SK-N-SH treated with all-trans-retinoic acid at 6 μM for 48 hours (cell line): ENCODE results near the gene DRP2.

Experiments used
- ATAC-seq: fragments of 200-7000 bp; cut with Tn5 transposase; 3 replicates; pipeline ENCODE4 v1.9.1; 2020; ENCODE audit warnings: mild to moderate bottlenecking, moderate library complexity
- ARNTL ChIP-seq: fragments of 450-650 bp; formaldehyde crosslinking; IDR thresholded peaks from 2 replicates; pipeline ENCODE4 v1.5.0; 2020; ENCODE audit warnings: low read depth, mild to moderate bottlenecking, moderate library complexity, borderline replicate concordance
- BACH2 ChIP-seq: fragments of 250-450 bp; sonication (Bioruptor Pico); IDR thresholded peaks from 2 replicates; pipeline ENCODE4 v1.9.0; 2021; ENCODE audit warnings: mild to moderate bottlenecking, borderline replicate concordance
- CSDC2 ChIP-seq: fragments of 250-450 bp; sonication (Bioruptor Pico); IDR thresholded peaks from 2 replicates; pipeline ENCODE4 v1.5.0; 2020; ENCODE audit warnings: mild to moderate bottlenecking, moderate library complexity
- ESRRG ChIP-seq: fragments of 250-450 bp; sonication (Bioruptor Pico); IDR thresholded peaks from 2 replicates; pipeline ENCODE4 v1.6.1; 2021; ENCODE audit warnings: mild to moderate bottlenecking
- ISL1 ChIP-seq: fragments of 250-450 bp; sonication (Bioruptor Pico); IDR thresholded peaks from 2 replicates; pipeline ENCODE4 v2.1.2; 2022; ENCODE audit warnings: mild to moderate bottlenecking, moderate library complexity
- PATZ1 ChIP-seq: fragments of 250-450 bp; sonication (Bioruptor Pico); IDR thresholded peaks from 2 replicates; pipeline ENCODE4 v1.8.0; 2020; ENCODE audit warnings: mild to moderate bottlenecking, moderate library complexity, borderline replicate concordance
- PPARA ChIP-seq: fragments of 250-450 bp; sonication (Bioruptor Pico); IDR thresholded peaks from 2 replicates; pipeline ENCODE4 v1.5.0; 2020; ENCODE audit warnings: mild to moderate bottlenecking, borderline replicate concordance
- RARB ChIP-seq: fragments of 250-450 bp; sonication (Bioruptor Pico); IDR thresholded peaks from 2 replicates; pipeline ENCODE4 v1.8.0; 2021; ENCODE audit warnings: mild to moderate bottlenecking, moderate library complexity
- SNAI2 ChIP-seq: fragments of 250-450 bp; sonication (Bioruptor Pico); IDR thresholded peaks from 2 replicates; pipeline ENCODE4 v1.5.0; 2020; ENCODE audit warnings: mild to moderate bottlenecking, moderate library complexity
- TCF4 ChIP-seq: fragments of 250-450 bp; sonication (Bioruptor Pico); IDR thresholded peaks from 2 replicates; pipeline ENCODE4 v1.8.0; 2021; ENCODE audit warnings: mild to moderate bottlenecking, moderate library complexity, borderline replicate concordance
- TOX ChIP-seq: fragments of 250-450 bp; sonication (Bioruptor Pico); IDR thresholded peaks from 2 replicates; pipeline ENCODE4 v1.8.0; 2021; ENCODE audit warnings: mild to moderate bottlenecking, moderate library complexity, borderline replicate concordance
- TSHZ2 ChIP-seq: fragments of 250-450 bp; sonication (Bioruptor Pico); IDR thresholded peaks from 2 replicates; pipeline ENCODE4 v1.5.0; 2020; ENCODE audit warnings: mild to moderate bottlenecking, moderate library complexity
- ZFP3 ChIP-seq: fragments of 250-450 bp; sonication (Bioruptor Pico); IDR thresholded peaks from 2 replicates; pipeline ENCODE4 v1.5.0; 2020; ENCODE audit warnings: mild to moderate bottlenecking, moderate library complexity
- ZNF565 ChIP-seq: fragments of 450-650 bp; formaldehyde crosslinking; conservative IDR thresholded peaks from 2 replicates; pipeline ENCODE4 v1.5.0; 2020; ENCODE audit warnings: low read depth, mild to moderate bottlenecking, moderate library complexity
- ZNF8 ChIP-seq: fragments of 450-650 bp; formaldehyde crosslinking; IDR thresholded peaks from 2 replicates; pipeline ENCODE4 v1.5.0; 2020; ENCODE audit warnings: mild to moderate bottlenecking, moderate library complexity
- TF ChIP-seq, protein P1 (sequence below): fragments of 250-450 bp; sonication (Bioruptor Pico); IDR thresholded peaks from 2 replicates; pipeline ENCODE4 v1.5.1; 2021; ENCODE audit warnings: mild to moderate bottlenecking, moderate library complexity
- TF ChIP-seq, protein P2 (sequence below): fragments of 250-450 bp; sonication (Bioruptor Pico); IDR thresholded peaks from 2 replicates; pipeline ENCODE4 v1.8.0; 2021; ENCODE audit warnings: low read depth, mild to moderate bottlenecking, moderate library complexity, borderline replicate concordance

DRP2 gene

GRCh38 chrX:101230636-101231035, 11.1 kb downstream of the DRP2 start (continued):
- no peak for TF ChIP-seq PATZ1 (CRISPR knock-in tag)
- no peak for TF ChIP-seq ESRRG (CRISPR knock-in tag)
- TF ChIP-seq, all 23 proteins: peak for 0

DNA sequence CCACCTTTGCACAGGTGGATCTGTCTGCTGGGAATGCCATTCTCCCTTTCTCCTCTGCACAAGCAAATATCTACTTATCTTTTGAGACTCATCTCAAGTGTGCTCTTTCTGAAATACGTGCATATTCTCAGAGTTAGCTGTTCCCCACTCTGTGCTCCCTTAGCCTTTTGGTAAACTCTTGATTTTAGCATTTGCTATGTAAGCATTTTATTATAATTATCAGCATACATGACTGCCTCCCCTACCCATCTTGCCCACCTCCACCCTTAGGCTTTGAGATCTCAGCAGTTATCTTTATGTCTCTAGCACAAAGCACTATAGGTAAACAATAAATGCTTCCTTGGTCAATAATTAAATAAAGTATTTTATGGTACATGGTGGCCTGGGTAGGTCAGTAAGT, 11.5 kb downstream of the DRP2 start:
- TF ChIP-seq TOX (no peak), ZNF565 (CRISPR knock-in tag) (no peak), TCF4 (no peak), ZFP3 (no peak), ZNF8 (CRISPR knock-in tag) (no peak), RARB (CRISPR knock-in tag) (no peak)
- TF ChIP-seq, protein P1, sequence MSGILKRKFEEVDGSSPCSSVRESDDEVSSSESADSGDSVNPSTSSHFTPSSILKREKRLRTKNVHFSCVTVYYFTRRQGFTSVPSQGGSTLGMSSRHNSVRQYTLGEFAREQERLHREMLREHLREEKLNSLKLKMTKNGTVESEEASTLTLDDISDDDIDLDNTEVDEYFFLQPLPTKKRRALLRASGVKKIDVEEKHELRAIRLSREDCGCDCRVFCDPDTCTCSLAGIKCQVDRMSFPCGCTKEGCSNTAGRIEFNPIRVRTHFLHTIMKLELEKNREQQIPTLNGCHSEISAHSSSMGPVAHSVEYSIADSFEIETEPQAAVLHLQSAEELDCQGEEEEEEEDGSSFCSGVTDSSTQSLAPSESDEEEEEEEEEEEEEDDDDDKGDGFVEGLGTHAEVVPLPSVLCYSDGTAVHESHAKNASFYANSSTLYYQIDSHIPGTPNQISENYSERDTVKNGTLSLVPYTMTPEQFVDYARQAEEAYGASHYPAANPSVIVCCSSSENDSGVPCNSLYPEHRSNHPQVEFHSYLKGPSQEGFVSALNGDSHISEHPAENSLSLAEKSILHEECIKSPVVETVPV (CRISPR knock-in tag): no peak
- TF ChIP-seq, protein P2, sequence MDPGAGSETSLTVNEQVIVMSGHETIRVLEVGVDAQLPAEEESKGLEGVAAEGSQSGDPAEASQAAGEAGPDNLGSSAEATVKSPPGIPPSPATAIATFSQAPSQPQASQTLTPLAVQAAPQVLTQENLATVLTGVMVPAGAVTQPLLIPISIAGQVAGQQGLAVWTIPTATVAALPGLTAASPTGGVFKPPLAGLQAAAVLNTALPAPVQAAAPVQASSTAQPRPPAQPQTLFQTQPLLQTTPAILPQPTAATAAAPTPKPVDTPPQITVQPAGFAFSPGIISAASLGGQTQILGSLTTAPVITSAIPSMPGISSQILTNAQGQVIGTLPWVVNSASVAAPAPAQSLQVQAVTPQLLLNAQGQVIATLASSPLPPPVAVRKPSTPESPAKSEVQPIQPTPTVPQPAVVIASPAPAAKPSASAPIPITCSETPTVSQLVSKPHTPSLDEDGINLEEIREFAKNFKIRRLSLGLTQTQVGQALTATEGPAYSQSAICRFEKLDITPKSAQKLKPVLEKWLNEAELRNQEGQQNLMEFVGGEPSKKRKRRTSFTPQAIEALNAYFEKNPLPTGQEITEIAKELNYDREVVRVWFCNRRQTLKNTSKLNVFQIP (CRISPR knock-in tag): no peak
- no peak for ATAC-seq

- no peak for ATAC-seq
- TF ChIP-seq PATZ1 (CRISPR knock-in tag): no peak
Observed at GRCh38 chrX:101232316-101232715, 12.7 kb downstream of the DRP2 start.

GRCh38 chrX:101237041-101237440, 17.5 kb downstream of the DRP2 start:
- TF ChIP-seq, protein P1 (CRISPR knock-in tag): no peak
- no peak for ATAC-seq

- TF ChIP-seq ZFP3: no peak
- no peak for TF ChIP-seq ARNTL (CRISPR knock-in tag)
- TF ChIP-seq ISL1 (CRISPR knock-in tag): no peak
- TF ChIP-seq ESRRG (CRISPR knock-in tag): no peak
- TF ChIP-seq CSDC2 (CRISPR knock-in tag): no peak
- TF ChIP-seq PPARA: no peak
- TF ChIP-seq SNAI2 (CRISPR knock-in tag): no peak
- TF ChIP-seq BACH2 (CRISPR knock-in tag): no peak
- TF ChIP-seq TSHZ2 (CRISPR knock-in tag): no peak
- ATAC-seq: no peak
Observed at GRCh38 chrX:101241531-101241930, 21.9 kb downstream of the DRP2 start.
